HK-2 (cell line): Measurements from ENCODE around the gene CANT1.
"Not testable (repeated sequence)": the region's sequence is repeated elsewhere in the genome, so short reads cannot be mapped to it uniquely, and the experiment has no call there.

Source experiments
- DNase-seq: peaks from one replicate; pipeline ENCODE4 v3.0.0-alpha.2; 2018; ENCODE audit not compliant: unreplicated experiment

CANT1 gene

DNA sequence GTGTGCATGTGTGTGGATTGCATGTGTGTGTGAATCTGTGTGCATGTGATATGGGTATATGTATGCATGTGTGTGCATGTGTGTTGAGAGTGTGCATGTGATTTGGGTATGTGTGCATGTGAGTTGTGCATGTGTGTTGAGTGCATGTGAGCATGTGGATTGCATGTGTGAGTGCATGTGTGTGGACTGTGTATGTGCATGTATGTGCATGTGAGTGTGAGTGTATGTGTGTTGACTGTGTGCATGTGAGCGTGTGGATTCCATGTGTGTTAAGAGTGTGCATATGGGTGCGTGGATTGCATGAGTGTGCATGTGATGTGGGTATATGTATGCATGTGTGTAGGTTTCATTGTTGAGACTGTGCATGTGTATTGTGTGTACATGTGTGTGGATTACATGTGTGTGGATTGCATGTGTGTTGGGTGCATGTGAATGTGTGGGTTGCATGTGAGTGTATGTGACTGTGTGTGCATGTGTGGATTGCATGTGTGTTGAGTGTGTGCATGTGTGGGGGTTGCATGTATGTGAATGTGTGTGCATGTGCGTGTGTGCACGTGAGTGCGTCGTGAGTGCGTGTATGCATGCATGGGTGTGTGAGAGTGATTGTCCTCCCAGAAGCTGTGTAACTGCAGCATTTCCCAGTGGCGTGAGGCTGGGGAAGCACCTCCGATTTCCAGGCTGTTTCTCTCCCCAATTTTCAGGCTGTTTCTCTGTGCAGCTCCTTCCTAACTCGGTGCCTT, 33.8 kb upstream of the CANT1 start:
- no peak for DNase-seq

DNA sequence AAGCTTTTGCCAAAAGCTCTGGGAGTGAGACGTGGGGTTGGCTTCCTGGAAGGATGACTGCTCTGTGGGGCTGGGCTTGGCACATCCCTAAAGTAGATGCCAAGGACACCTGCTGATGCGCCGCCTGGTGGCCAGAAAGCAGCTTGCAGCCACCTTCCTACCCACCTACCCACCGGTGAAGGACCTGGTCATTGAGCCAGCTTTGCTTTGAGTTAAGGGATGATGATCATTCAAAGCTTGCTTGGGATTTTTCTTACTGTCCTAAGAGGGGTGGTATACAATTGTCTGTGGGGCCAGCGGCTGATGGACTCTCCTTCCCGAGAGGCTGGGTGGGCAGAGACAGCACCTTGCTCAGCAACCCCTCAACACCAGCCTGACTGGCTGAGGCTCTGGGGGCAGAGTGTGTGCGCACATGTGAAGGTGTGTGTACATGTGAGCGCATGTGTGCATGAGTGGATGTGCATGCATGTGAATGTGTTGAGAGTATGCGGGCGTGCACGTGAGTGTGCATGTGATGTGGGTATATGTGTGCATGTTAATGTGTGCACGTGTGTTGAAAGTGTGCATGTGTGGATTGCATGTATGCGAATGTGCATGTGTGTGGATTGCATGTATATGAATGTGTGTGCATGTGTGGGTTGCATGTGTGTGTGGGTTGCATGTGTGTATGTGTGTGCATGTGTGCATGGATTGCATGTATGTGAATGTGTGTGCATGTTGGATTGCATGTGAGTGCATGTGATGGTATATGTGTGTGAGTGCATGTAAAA, 33.0 kb upstream of the CANT1 start:
- DNase-seq, result peak; percentile 68

DNA sequence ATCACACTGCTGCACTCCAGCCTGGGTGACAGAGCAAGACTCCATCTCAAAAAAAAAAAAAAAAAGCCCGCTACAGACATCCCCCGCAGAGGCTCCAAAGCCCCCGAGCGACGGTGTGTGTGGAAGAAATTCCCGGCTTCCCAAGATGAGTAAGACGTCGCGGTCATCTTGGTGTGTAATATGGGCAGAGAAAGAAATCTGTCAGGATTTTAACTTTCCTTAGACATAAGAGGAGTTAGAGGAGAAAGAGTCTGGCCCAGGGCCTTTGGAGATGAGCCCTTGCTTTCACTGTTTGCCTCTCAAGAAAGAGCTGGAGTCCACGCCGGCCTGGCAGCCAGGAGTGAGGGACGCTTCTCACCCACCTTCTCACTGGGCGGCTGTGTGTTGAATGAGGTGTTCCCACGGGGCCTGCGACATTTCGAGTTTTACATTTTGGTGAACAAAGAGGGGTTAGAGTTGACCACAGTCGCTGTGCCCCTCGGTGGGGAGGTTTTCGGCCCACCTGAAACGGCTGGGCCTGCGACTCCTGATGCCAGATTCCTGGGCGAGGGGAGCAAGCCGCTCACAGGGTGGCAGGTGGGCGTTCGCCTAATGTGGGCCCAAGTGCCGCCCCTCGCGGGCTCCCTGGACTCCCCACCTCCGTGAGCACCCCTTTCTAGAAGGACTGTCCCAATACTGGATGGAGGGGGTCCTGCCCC, 32.3 kb upstream of the CANT1 start:
- no peak for DNase-seq

DNA sequence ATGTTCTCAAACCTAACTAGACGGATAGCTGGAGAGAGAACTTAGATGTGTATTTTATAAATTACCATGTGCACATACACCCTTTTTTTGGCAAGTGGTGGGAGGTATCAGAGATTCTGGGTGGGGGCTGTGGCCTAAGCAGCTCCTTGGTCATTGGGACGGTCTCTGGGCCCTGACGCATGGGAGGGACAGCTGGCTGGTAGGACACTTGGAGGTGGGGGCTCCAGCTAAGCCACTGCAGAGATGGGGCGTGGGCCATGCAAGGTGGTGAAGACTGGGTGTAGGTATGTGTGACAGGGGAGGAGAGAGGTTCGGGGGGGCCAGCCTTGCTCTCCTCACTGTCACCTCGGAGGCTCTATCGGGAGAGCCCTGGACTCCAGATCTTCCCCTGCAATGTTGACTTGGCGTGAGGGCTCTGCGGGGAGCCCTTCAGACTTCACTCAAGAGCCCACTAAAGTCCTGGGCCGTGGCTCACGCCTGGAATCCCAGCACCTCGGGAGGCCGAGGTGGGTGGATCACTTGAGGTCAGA, 31.5 kb upstream of the CANT1 start:
- no peak for DNase-seq

DNA sequence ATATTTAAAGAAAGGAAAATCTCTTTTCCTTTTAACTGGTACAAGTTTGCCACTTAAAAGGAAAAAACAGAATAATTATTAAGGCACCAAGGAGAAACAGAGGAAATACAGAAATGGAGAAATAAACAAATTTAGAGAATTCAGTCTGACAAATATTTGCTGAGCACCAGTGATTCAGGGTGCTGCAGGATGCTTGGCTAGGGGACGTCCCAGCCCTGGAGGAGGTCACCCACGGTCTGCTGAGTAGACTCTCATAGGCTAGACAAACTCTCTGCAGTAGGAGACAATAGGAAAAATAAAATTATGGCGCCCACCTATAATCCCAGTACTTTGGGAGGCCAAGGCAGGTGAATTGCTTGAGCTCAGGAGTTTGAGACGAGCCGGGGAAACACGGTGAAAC, 30.3 kb upstream of the CANT1 start:
- DNase-seq, result no peak

DNA sequence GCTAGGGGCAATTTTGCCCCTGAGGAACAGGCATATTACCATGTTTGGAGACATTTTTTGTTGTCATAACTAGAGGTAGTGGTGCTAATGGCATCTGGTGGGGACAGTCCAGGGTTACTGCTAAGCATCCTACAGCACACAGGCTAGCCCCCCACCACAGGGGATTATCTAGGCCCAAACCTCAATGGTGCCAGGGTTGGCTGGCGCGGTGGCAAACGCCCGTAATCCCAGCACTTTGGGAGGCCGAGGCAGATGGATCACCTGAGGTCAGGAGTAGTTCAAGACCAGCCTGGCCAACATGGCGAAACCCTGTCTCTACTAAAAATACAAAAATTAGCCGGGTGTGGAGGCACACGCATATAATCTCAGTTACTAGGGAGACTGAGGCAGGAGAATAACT, 29.6 kb upstream of the CANT1 start:
- no peak for DNase-seq

DNA sequence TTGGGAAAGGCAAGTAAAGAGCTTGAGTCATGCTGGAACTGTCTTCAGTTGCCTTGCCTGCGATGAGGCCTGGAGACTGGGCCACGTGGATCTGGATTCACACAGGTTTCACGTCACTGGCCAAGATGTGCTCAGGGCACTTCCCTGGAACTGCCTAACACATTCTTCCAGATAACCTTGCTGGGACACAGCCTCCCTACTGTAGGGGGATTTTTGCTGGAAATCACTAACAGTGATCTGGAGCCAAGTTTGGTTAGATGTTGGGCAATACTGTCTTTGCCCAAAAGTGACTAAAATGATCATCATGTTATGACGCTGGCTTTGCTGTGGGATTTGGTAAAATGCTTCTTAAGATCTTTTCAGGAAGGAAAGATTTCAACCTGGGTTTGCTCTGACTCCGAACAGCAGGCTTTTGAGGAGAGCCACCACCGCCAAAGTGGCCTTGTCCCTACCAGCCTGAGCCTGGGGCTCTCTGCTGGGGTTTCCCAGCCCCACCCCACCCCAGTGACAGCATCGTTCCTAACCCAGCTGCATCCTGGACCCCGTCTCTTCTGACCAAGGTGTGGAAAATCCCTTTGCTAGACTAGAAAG, 29.1 kb upstream of the CANT1 start:
- no peak for DNase-seq

DNA sequence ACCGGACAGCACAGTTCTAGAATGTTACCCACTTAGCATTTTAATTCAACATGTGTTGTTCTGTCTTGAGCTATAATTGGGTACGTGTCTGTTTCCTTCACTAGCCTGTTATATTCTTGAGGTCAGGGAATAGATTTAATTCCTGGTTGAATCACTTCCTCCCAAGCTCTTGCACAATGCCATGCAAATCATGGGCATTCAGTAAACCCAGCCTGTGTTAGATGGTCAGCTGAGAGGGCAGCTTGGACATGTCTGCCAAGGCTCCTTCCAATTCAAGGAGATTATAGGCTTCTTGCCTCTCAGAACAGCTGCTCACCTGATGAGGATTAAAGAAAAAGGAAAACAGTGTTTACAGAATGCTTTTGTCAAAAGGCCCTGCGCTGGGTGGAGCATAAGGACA, 27.0 kb upstream of the CANT1 start:
- no peak for DNase-seq

DNA sequence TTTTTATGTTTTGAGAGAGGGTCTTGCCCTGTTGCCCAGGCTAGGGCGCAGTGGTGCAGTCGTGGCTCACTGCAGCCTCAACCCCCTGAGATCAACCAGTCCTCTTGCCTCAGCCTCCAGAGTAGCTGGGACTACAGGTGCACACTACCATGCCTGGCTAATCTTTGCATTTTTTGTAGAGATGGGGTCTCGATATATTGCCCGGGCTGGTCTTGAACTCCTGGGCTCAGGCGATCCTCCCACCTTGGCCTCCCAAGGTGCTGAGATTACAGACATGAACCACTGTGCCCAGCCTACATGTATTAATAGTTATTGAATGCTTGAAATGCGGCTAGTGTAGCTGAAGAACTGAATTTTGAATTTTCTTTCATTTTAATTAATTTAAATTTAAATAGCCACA, 26.6 kb upstream of the CANT1 start:
- no peak for DNase-seq

DNA sequence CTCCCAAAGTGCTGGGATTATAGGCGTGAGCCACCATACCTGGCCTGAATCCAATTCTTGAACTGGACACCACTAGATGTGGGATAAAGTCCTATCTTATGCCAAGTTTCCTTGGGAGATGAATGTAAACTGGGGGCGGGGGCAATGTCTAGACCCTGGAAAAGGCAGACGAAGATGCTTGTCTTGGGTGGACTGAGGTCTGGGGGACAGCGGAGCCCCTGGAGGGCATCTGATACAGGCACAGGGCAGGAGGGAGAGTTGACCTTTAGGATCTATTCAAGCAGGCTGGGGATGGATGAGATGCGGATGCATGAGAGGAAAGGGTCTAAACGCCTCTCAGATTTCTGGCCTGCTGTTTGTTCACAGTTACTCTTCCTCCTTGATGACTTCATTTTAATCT, 26.1 kb upstream of the CANT1 start:
- no peak for DNase-seq

DNA sequence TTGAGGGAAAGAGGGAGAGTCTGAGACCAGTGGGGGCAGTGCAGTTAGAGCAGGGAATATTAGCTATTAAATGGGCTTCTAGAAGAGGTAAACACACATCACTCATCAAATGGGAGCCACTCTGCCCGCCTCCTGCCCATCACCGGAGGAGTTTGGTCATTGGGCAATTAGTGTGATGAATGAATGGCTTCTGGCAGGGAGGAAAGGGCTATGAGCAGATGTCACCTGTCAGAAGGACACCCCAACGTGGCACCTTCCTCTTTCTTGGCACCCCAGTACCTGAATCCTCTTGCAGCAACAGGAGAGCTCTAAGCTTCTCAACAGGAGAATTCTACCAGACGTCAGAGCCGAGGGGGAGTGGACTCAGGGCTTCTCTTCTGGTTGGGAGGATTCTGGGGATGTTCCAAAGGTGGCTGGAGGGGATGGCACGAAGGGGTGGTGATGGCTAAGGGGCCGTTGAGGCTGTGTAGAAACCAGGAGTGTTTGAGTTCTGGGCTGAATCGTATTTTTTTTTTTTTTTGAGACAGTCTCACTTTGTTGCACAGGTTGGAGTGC, 25.4 kb upstream of the CANT1 start:
- DNase-seq, result no peak

DNA sequence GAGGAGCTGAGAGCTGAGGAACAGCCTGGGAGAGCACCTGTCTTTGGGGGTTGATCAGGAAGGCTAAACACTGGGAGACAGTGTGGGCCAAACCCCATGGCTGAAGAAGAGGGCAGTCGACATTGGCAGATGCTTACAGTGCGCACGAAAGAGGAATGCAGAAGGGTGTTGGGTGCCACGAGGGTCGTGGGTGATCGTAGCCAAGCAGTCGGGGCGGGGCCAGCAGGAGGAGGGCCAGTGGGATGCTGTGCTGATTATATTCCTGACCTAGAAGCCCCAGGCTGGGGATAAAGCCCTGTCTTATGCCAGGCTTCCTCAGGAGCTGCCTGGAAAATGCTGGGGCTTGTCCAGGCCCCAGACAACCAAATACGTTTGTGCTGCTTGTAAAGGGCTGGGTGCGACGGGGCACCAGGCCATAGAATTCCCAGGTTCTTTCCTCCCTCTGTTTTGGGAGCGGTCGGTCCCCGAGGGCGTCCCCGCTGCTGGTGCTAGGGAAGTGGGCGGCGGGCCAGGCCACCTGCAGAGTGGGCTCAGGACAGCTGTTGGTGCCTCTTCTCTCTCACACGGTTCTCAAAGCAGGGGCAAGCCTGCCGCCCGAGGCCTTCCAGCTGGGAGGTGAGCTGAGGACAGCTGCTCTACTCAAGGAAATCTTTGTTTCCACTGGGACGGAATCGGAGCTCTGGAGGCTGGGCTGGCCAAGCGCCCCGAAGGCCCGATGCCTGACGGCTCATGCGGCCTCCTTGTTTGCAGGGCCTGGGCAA, 24.4 kb upstream of the CANT1 start:
- no peak for DNase-seq

DNA sequence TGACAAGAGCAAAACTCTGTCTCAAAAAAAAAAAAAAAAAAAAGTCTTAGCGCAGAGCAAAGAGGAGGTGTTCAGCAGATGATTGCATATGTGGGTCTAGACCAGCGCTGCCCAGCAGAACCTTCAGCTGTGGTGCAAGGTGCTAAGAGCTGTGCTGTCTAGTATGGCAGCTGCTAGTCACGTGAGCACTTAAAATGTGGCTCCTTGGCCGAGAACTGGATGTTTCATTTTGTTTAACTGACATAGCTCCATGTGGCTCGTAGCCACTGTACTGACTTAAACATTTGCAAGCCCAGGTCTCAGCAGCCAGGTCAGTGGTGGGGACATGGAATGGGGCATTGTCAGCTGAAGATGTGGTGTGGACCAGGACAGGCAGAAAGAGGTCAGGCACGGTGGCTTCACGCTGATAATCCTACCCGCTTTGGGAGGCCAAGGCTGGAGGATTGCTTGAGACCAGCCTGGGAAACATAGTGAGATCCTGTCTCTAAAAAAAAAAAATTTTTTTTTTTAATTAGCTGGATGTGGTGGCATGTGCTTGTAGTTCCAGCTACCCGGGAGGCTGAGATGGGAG, 23.6 kb upstream of the CANT1 start:
- DNase-seq, result no peak

DNA sequence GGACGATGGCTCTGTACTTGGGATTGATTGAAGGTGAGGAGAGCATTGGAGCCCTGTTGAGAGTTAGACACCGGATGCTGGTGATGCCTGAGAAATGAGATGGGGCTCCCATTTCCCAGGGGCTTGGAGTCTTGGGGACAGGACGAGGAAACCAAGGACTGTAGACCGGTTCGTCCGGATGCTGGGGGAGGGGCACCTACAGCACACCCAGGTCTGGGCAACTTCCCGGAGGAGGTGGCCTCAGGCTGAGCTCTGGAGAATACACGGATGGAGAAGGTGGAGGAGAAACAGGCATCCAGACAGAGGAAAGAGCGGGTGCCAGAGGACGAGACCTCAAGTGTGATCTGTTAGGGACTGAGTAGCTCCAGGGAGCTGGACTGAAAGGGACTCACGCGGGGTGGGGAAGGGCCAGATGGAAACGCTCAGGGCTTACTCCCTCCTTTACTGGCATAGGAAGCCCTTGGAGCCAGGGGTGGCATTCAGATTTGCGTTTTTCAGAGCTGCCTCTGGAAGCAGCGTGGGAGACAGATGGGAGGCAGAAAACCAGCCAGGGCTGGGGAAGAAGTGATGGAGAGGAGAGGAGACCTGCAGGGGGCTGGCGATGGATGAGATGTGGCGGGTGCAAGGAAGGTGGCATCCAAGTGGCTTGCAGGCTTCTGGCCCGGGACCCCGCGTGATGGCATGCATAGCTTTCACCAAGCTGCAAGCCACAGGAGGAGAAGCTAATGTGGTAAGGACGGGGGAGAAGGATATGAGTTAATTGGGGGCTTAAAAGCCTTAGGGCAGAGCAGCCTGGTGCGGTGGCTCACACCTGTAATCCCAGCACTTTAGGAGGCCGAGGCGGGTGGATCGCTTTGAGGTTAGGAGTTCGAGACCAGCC, 22.7 kb upstream of the CANT1 start:
- no peak for DNase-seq

DNA sequence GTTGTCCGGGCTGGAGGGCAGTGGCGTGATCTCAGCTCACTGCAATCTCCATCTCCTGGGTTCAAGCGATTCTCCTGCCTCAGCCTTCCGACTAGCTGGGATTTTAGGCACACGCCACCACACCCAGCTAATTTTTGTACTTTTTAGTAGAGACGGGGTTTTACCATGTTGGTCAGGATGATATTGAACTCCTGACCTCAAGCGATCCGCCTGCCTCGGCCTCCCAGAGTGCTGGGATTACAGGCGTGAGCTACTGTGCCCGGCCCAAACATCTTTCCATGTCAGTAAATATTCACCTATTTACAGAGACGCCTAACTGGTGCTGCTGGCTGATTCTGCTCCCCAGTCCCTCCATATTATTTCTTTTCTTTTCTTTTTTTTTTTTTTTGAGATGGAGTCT, 21.1 kb upstream of the CANT1 start:
- DNase-seq, result not testable (repeated sequence)

DNA sequence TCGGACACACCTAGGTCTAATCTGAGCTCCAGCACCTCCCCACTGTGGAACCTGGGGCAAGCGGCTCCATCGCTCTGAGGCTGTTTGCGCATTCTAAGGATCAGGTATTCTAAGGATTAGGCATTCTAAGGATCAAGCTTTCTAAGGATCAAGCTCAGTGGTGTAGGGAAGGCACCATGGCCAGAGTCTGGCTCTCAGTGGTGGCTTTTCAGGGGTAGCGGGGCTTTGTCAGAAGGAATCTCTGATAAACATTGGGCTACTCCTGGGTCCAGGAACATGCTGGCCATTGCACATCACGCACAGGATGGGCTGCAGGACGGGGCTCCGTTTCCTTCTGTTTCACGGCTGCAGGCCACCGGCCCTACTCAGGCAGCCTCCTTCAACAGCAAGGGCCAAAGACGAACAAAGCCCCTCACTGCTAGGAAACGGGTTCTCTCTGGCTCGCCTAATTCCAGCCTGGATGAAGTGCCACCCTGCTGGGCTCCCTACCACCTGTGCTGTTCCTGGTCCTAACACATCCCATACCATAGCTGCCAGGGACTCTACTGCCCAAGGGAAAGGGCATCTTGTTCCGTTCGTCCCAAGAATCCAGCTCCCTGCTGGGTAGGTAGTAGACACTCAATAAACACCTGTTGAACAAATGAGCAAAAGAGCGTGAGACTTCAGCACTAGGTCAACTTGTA, 19.9 kb upstream of the CANT1 start:
- DNase-seq, result no peak

DNA sequence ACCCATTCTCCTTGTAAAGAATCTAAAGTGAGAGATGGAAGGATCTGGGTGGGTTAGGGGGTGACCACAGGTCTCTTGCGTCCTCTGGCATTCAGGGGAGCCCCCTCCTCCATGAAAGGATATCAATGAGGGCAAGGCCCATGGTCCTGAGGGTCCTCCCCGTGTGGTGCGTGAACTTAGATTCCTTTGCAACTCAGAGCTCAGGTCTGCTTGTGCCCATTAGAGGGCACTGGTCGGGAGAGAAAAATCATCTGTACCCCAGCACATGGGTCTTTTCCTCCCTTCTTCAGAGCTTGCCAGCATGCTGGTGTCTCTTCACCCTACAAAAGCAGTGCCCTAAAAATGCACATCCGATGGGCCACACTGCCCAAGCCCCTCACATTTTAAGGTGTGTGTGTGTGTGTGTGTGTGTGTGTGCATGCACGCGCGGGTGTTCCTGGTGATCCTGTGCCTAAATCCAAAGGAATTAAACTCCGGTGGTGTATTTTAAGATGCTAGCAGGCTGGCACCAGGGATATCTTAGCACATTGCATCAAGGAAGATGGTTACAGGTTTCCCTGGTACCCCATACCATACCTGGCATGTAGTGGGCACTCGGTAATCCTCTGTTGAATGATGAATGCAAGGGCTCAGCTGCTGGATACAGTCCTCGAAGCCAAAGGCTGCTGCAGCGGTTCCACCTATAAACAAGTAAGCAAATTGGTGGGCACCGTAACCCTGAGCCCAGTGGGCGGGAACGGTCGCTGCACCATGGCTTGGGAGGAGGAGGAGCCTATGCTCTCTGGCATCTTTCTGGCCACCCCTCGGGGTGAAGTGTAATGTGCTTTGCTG, 19.1 kb upstream of the CANT1 start:
- no peak for DNase-seq

DNA sequence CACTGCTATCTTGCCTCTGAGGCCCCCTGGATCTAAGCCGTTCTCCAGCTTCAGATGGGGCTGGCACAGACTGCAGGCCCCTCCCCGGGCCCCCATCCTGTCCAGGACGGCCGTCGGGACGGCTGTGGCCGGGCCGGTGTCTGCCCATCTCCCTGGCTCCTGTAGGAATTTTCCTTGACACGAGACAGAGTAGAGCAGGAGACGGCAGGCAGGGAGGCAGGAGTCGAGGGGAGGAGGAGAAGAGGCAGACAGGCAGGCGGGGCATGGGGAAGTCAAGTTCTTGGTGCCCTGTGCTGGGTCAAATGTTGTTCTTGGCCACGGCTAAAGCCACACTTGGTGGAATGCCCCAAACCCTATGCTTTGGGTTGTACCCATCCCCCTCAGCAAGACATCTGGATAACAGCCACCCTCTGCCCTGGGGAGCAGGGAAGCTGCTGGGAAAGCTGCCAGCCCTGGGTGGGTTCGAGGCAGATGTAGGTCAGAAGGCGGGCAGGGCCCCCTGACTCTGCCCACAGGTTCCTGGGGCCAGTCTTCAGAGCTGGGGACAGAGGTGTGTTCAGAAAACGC, 18.4 kb upstream of the CANT1 start:
- DNase-seq, result no peak
